Muscle of leg (tissue), 11 donors: ENCODE data around the gene PDPK1. TPM values are rescaled to one million over a fixed set of nuclear protein-coding genes. Genes with fewer than 3 reads are reported as not detected.
"Not testable (repeated sequence)": the region's sequence is repeated elsewhere in the genome, so short reads cannot be mapped to it uniquely, and the experiment has no call there.

ENCODE experiments used
- DNase-seq: peaks from one replicate; pipeline ENCODE4 v3.0.0; 2013
- H3K27ac ChIP-seq: one replicate; pipeline ENCODE4 v1.5.1; 2013; ENCODE audit warnings: mild to moderate bottlenecking, low read length, control low read depth
- H3K27me3 ChIP-seq: one replicate; pipeline ENCODE4 v1.6.1; 2013; ENCODE audit warnings: low read length; ENCODE audit not compliant: control insufficient read depth, insufficient read depth
- H3K36me3 ChIP-seq: one replicate; pipeline ENCODE4 v1.6.1; 2013; ENCODE audit warnings: low read length; ENCODE audit not compliant: control insufficient read depth, insufficient read depth
- H3K4me1 ChIP-seq: one replicate; pipeline ENCODE4 v1.6.1; 2013; ENCODE audit warnings: low read length; ENCODE audit not compliant: control insufficient read depth, insufficient read depth
- H3K4me3 ChIP-seq: one replicate; pipeline ENCODE4 v1.5.1; 2013; ENCODE audit warnings: low read length, control low read depth
- H3K9me3 ChIP-seq: replicated peaks from 2 replicates; pipeline ENCODE4 v1.6.1; 2013; ENCODE audit warnings: low read depth, low read length; ENCODE audit not compliant: control insufficient read depth
- WGBS: methylation state at CpG from one replicate; pipeline ENCODE4 v1.1.5; 2013; ENCODE audit warnings: missing lambda C conversion rate; ENCODE audit not compliant: insufficient coverage; 5-methylcytosine and 5-hydroxymethylcytosine counted together
- polyA plus RNA-seq, 8 donors: library from polyadenylated mRNA; unstranded; fragments of 120-200 nt; gene quantifications; one replicate each; pipeline versions ENCODE4 v1.2.1 to v1.2.3, GENCODE V29; 2013; ENCODE audit warnings: inconsistent platforms in 1 of 8, low replicate concordance in 1 of 8; ENCODE audit not compliant: insufficient read length in 8 of 8, insufficient read depth in 1 of 8
- total RNA-seq: library from RNA; stranded (reverse); fragments of 120-200 nt; gene quantifications from one replicate; pipeline ENCODE4 v1.2.4, GENCODE V29; 2013

PDPK1 gene
- total and polyA plus RNA-seq, 9 donors = 14.9 to 37.3 (median 28.3) TPM

- not testable (repeated sequence) for H3K4me1 ChIP-seq, H3K4me3 ChIP-seq, H3K36me3 ChIP-seq, H3K27ac ChIP-seq, H3K9me3 ChIP-seq, H3K27me3 ChIP-seq, DNase-seq
- WGBS = no CpG with 5 or more reads among the region's 7 CpGs
Observed at GRCh38 chr16:2632291-2632690, 94.5 kb downstream of the PDPK1 start.

DNA sequence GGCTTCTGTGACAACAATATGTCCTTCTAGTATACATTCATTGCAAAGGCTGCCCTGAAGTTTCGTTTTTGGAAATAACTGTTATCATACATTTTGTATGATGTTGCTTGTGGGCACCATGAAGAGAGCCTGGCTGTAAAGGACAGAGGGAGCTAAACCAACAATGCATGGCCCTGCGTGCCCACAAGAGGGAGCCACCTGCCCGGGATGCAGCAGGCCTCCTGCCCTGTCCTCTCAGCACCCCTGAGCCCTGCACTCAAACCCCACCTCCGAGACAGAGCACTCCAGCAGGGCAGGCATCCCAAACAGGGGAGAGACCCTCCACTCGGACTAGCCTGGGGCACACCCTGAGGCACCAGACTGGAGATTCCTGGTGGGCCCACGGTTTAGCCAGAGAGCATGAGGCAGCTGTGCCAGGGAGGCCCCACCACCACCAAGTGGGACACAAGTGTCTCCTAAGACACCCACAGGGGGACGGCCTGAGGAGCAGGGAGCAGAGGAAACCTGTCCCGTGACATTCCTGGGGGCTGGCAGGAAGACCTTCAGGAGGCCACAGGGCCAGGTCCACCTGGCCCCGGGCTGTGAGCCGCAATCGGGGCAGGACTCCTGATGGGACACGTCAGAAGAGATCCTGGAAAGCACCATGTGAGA, 101.4 kb downstream of the PDPK1 start:
- H3K4me3 ChIP-seq, H3K36me3 ChIP-seq, H3K27ac ChIP-seq, H3K27me3 ChIP-seq, H3K4me1 ChIP-seq, H3K9me3 ChIP-seq, DNase-seq: not testable (repeated sequence)
- no CpG with 5 or more reads among the region's 12 CpGs for WGBS

GRCh38 chr16:2639722-2640072, 101.9 kb downstream of the PDPK1 start:
- no CpG with 5 or more reads among the region's 9 CpGs for WGBS
- H3K27me3 ChIP-seq, H3K27ac ChIP-seq, H3K4me1 ChIP-seq, H3K4me3 ChIP-seq, H3K36me3 ChIP-seq, DNase-seq, H3K9me3 ChIP-seq: not testable (repeated sequence)

DNA sequence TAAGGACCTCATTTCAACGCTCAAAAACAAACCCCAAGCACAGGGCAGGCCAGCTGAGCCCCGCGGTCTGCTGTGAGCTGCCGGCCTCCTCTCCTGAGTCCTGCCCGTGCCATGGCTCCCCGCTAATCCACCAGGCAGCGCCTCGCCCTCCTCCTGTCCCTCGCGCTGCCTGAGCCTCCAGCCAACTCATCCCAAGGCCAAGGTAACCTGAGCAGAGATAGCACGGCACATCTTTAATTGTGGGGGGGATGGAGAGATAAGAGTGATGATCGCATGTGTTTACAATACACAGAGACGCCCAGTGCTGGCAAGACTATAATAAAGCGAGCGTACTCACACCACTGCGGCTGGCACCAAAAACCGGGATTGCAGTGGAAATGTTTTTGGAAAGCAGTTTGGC, 104.7 kb downstream of the PDPK1 start:
- not testable (repeated sequence) for H3K4me3 ChIP-seq, DNase-seq, H3K27me3 ChIP-seq, H3K36me3 ChIP-seq, H3K27ac ChIP-seq, H3K4me1 ChIP-seq, H3K9me3 ChIP-seq
- WGBS = no CpG with 5 or more reads among the region's 17 CpGs

DNA sequence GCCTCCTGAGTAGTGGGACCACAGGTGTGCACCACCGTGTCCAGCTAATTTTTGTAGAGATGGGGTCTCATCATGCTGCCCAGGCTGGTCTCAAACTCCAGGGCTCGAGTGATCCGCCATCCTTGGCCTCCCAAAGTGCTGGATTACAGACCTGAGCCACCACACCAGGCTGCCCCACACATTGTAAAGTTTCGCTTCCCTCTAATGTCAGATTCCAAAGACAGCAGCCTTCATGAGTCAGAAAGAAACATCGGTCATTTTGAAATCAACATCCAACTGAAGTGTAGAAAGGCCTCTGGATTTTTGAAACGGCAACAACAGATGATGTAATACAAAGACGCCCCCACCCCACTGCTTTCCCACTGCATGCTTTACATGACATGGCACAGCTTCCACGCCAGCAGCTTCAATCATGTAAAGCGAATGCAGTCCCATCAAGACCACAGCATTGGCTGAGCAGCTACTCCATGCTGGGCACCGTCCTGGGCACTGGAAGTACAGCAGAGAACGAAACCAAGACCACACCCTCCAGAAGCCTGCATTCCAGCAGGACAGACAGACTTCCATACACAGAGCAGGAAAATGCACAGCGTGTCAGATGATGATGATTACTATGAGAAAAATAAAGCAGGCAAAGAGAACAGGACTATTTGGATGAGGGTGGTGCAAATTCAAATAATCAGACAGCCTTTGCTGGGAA, 107.1 kb downstream of the PDPK1 start:
- DNase-seq, H3K36me3 ChIP-seq, H3K27me3 ChIP-seq, H3K9me3 ChIP-seq, H3K4me3 ChIP-seq, H3K27ac ChIP-seq, H3K4me1 ChIP-seq: not testable (repeated sequence)
- no CpG with 5 or more reads among the region's 12 CpGs for WGBS

- not testable (repeated sequence) for H3K4me3 ChIP-seq, DNase-seq, H3K9me3 ChIP-seq, H3K27ac ChIP-seq, H3K4me1 ChIP-seq, H3K36me3 ChIP-seq, H3K27me3 ChIP-seq
- no CpG with 5 or more reads among the region's 14 CpGs for WGBS
Observed at GRCh38 chr16:2651268-2651871, 113.5 kb downstream of the PDPK1 start.

Other genes with a start within 250 kb of the PDPK1 start
- gene ABCA3, start 197.3 kb upstream of the PDPK1 start, total RNA-seq = 7.5 TPM
- gene ABCA3, start 197.3 kb upstream of the PDPK1 start, polyA plus RNA-seq = 10 to 100 TPM; 11.5 to 17.6 (median 15.9) TPM
- 7.3 TPM for gene CCNF, start 108.6 kb upstream of the PDPK1 start, total RNA-seq
- gene CCNF, start 108.6 kb upstream of the PDPK1 start, polyA plus RNA-seq = 1 to 10 TPM; 5.3 to 9.1 (median 8.0) TPM
- gene TEDC2, start 77.9 kb upstream of the PDPK1 start, total RNA-seq = 5.3 TPM
- 1 to 10 TPM; 4.4 to 6.6 (median 5.4) TPM for gene TEDC2, start 77.9 kb upstream of the PDPK1 start, polyA plus RNA-seq
- gene NTN3, start 66.7 kb upstream of the PDPK1 start, total RNA-seq = 3.4 TPM
- gene NTN3, start 66.7 kb upstream of the PDPK1 start, polyA plus RNA-seq = 1 to 10 TPM; 1.7 to 4.0 (median 2.6) TPM
- gene TBC1D24, start 62.9 kb upstream of the PDPK1 start, total RNA-seq = 17.3 TPM
- gene TBC1D24, start 62.9 kb upstream of the PDPK1 start, polyA plus RNA-seq = 10 to 100 TPM; 13.7 to 23.0 (median 19.6) TPM
- gene ATP6V0C, start 24.1 kb upstream of the PDPK1 start, total RNA-seq = 12.5 TPM
- gene ATP6V0C, start 24.1 kb upstream of the PDPK1 start, polyA plus RNA-seq = 100 to 1,000 TPM in 7 of 8 donors, 10 to 100 TPM in 1; 88.6 to 141 (median 120) TPM
- 16.8 TPM for gene AMDHD2, start 17.6 kb upstream of the PDPK1 start, total RNA-seq
- gene AMDHD2, start 17.6 kb upstream of the PDPK1 start, polyA plus RNA-seq = 10 to 100 TPM; 10.1 to 17.8 (median 15.0) TPM
- 0.04 TPM for gene CEMP1, start 6.6 kb upstream of the PDPK1 start, total RNA-seq
- gene CEMP1, start 6.6 kb upstream of the PDPK1 start, polyA plus RNA-seq = 1 to 10 TPM in 5 of 8 donors, under 1 TPM in 3; 0.20 to 3.2 (median 1.3) TPM
- 15.6 TPM for gene KCTD5, start 144.5 kb downstream of the PDPK1 start, total RNA-seq
- 10 to 100 TPM; 20.7 to 27.1 (median 23.2) TPM for gene KCTD5, start 144.5 kb downstream of the PDPK1 start, polyA plus RNA-seq
- 0.75 TPM for gene PRSS27, start 182.2 kb downstream of the PDPK1 start, total RNA-seq
- 1 to 10 TPM in 7 of 8 donors, under 1 TPM in 1; 0.92 to 1.8 (median 1.6) TPM for gene PRSS27, start 182.2 kb downstream of the PDPK1 start, polyA plus RNA-seq
- 103 TPM for gene SRRM2, start 214.6 kb downstream of the PDPK1 start, total RNA-seq
- gene SRRM2, start 214.6 kb downstream of the PDPK1 start, polyA plus RNA-seq = 100 to 1,000 TPM; 377 to 610 (median 519) TPM
- 218 TPM for gene ELOB, start 239.3 kb downstream of the PDPK1 start, total RNA-seq
- 100 to 1,000 TPM; 162 to 228 (median 189) TPM for gene ELOB, start 239.3 kb downstream of the PDPK1 start, polyA plus RNA-seq
- not detected for gene PRSS33, start 249.5 kb downstream of the PDPK1 start, total RNA-seq
- gene PRSS33, start 249.5 kb downstream of the PDPK1 start, polyA plus RNA-seq = not detected